HepG2 (cell line): Measurements from ENCODE around the gene C1QTNF9. TPM values are rescaled to one million over a fixed set of nuclear protein-coding genes. Genes with fewer than 3 reads are reported as not detected.

ENCODE experiments used
- ATAC-seq: fragments of 200-7000 bp; cut with Tn5 transposase; 3 replicates; pipeline ENCODE4 v1.9.1; 2020; ENCODE audit warnings: mild to moderate bottlenecking, moderate library complexity
- BruUV-seq: library from RNA; stranded (reverse); fragments of 400-500 nt; replicated peaks from 2 replicates; lab custom pipeline; 2021; lab: Mats Ljungman, UMichigan
- CTCF ChIA-PET: fragments of 300-600 bp; formaldehyde crosslinking; extraction: SDS; loops from one replicate; lab custom pipeline; 2021; ENCODE audit warnings: low total read pairs, inconsistent platforms, low intra/inter-chr PET ratio; lab: Yijun Ruan, JAX
- POLR2A ChIA-PET: fragments of 350-600 bp; sonication (Branson Sonifier 250); formaldehyde crosslinking; loops from one replicate; lab custom pipeline; 2020; ENCODE audit warnings: antibody characterized with exemption, inconsistent platforms; lab: Yijun Ruan, JAX
- DNase-seq: peaks from one replicate; pipeline ENCODE4 v3.0.0-alpha.2; 2015; ENCODE audit warnings: low spot score
- FAIRE-seq: peaks from 3 replicates; lab custom pipeline; 2011; peaks lifted over from hg19 to GRCh38; lab: Jason Lieb, UNC
- H2AFZ ChIP-seq: one replicate; pipeline ENCODE4 v1.6.1; 2011; ENCODE audit warnings: low read length, inconsistent platforms
- H3K27ac ChIP-seq: fragments of 300-600 bp; 3 replicates; pipeline ENCODE4 v1.8.0; 2011; ENCODE audit warnings: mixed run types, mild to moderate bottlenecking, mixed read lengths, low read length, inconsistent platforms; ENCODE audit not compliant: insufficient read depth; ENCODE audit errors: extremely low read length
- H3K27me3 ChIP-seq, 2 experiments: fragments of 200-600 bp in 1 of 2; 2 replicates in 1 of 2; 3 replicates in 1 of 2; pipeline versions ENCODE4 v1.6.0 to v1.8.0; 2011; ENCODE audit warnings: low read length in 2 of 2, mild to moderate bottlenecking in 2 of 2, moderate library complexity in 2 of 2, inconsistent platforms in 1 of 2; ENCODE audit not compliant: insufficient read depth in 2 of 2, control insufficient read depth in 1 of 2
- H3K36me3 ChIP-seq, 2 experiments: fragments of 200-600 bp in 1 of 2; replicated peaks in 1 of 2; 2 replicates in 1 of 2; 3 replicates in 1 of 2; pipeline versions ENCODE4 v1.5.1 to v1.8.0; 2011; ENCODE audit warnings: low read length in 2 of 2, inconsistent platforms in 1 of 2; ENCODE audit not compliant: insufficient read depth in 2 of 2, control insufficient read depth in 1 of 2
- H3K4me1 ChIP-seq: 2 replicates; pipeline ENCODE4 v1.5.1; 2012; ENCODE audit warnings: low read length, inconsistent platforms; ENCODE audit not compliant: insufficient read depth
- H3K4me2 ChIP-seq: 2 replicates; pipeline ENCODE4 v1.6.0; 2011; ENCODE audit warnings: low read depth, low read length, inconsistent platforms
- H3K4me3 ChIP-seq, 3 experiments: fragments of 200-600 bp in 1 of 3; sonication (generic), shearing (Covaris generic) in 1 of 3; replicated peaks in 1 of 3; 2 replicates each; pipeline ENCODE4 v1.5.1; 2011 to 2016; ENCODE audit warnings: low read length in 3 of 3, inconsistent platforms in 2 of 3, low read depth in 2 of 3, mild to moderate bottlenecking in 2 of 3, control low read depth in 1 of 3, mixed read lengths in 1 of 3; ENCODE audit not compliant: insufficient read depth in 1 of 3
- H3K79me2 ChIP-seq: one replicate; pipeline ENCODE4 v1.6.1; 2011; ENCODE audit warnings: low read length, inconsistent platforms; ENCODE audit not compliant: insufficient read depth
- H3K9ac ChIP-seq: 2 replicates; pipeline ENCODE4 v1.6.0; 2011; ENCODE audit warnings: mild to moderate bottlenecking, low read depth, low read length, inconsistent platforms; ENCODE audit not compliant: insufficient read depth
- H3K9me3 ChIP-seq: 2 replicates; pipeline ENCODE4 v1.5.1; 2012; ENCODE audit warnings: mild to moderate bottlenecking, low read length
- H4K20me1 ChIP-seq: 2 replicates; pipeline ENCODE4 v1.6.0; 2011; ENCODE audit warnings: inconsistent platforms, mild to moderate bottlenecking, low read length, moderate library complexity; ENCODE audit not compliant: insufficient read depth
- NAIF1 ChIP-seq: sonication (generic); formaldehyde crosslinking; IDR thresholded peaks from 2 replicates; pipeline ENCODE4 v1.5.0; 2020; ENCODE audit warnings: mild to moderate bottlenecking, missing genetic modification reagents, borderline replicate concordance
- SIN3A ChIP-seq: IDR thresholded peaks from 2 replicates; pipeline ENCODE4 v1.6.1; 2011; ENCODE audit warnings: low read depth, mild to moderate bottlenecking, control low read depth, low read length, borderline replicate concordance
- TBX2 ChIP-seq: sonication (generic); formaldehyde crosslinking; IDR thresholded peaks from 2 replicates; pipeline ENCODE4 v1.5.0; 2020; ENCODE audit warnings: missing genetic modification reagents, mild to moderate bottlenecking, borderline replicate concordance
- ZNF121 ChIP-seq: sonication (generic); formaldehyde crosslinking; IDR thresholded peaks from 2 replicates; pipeline ENCODE4 v1.5.0; 2020; ENCODE audit warnings: mild to moderate bottlenecking, missing genetic modification reagents
- ZNF747 ChIP-seq: sonication (generic); formaldehyde crosslinking; IDR thresholded peaks from 2 replicates; pipeline ENCODE4 v1.8.1; 2023; ENCODE audit warnings: missing genetic modification reagents, mild to moderate bottlenecking, borderline replicate concordance
- ZNF839 ChIP-seq: sonication (generic); formaldehyde crosslinking; IDR thresholded peaks from 2 replicates; pipeline ENCODE4 v1.4.0; 2020; ENCODE audit warnings: missing genetic modification reagents, mild to moderate bottlenecking, borderline replicate concordance
- WGBS: methylation state at CpG from one replicate; pipeline ENCODE4 v1.1.6; 2017; ENCODE audit warnings: low lambda C conversion rate; 5-methylcytosine and 5-hydroxymethylcytosine counted together
- in situ Hi-C: cut with HindIII; loops from 2 replicates; pipeline ENCODE4 v1.10.0; 2017; ENCODE audit warnings: low pct_unique_long_range_greater_than_20kb; ENCODE audit not compliant: extremely low pct_ligation_motif_present
- intact Hi-C: fragments of 100-400 bp; cut with micrococcal nuclease; formaldehyde crosslinking; loops from one replicate; pipeline ENCODE4 v1.10.0; 2022; ENCODE audit not compliant: unreplicated experiment
- polyA plus RNA-seq, 8 experiments: library from polyadenylated mRNA; depleted of rRNA in 3 of 8; stranded (reverse) in 7 of 8; unstranded in 1 of 8; fragments of >200 nt; fragmentation: Illumina TruSeq in 4 of 8; extraction: Trizol in 4 of 8; gene quantifications; 2 replicates each; pipeline versions ENCODE4 v1.2.1 to v1.2.3, GENCODE V29; 2011 to 2016; ENCODE audit warnings: low read depth in 4 of 8, missing spikeins in 1 of 8, mixed read lengths in 1 of 8; ENCODE audit not compliant: insufficient read depth in 1 of 8
- total RNA-seq, 5 experiments: library from RNA; depleted of rRNA; stranded (reverse); fragments of >200 nt; fragmentation: Illumina TruSeq; extraction: Trizol; gene quantifications; 2 replicates each; pipeline ENCODE4 v1.2.3, GENCODE V29; 2016; ENCODE audit warnings: low read depth in 1 of 5
- TF ChIP-seq, protein P1 (sequence below): sonication (generic); formaldehyde crosslinking; IDR thresholded peaks from 2 replicates; pipeline ENCODE4 v1.5.1; 2020; ENCODE audit warnings: missing genetic modification reagents, mild to moderate bottlenecking, borderline replicate concordance
- TF ChIP-seq, protein P2 (sequence below): sonication (generic); formaldehyde crosslinking; IDR thresholded peaks from one replicate; pipeline ENCODE4 v1.5.1; 2020; ENCODE audit warnings: mild to moderate bottlenecking, missing genetic modification reagents; ENCODE audit errors: not compliant biosample characterization

C1QTNF9 gene
- total and polyA plus RNA-seq, 2 of the 13 experiments (the other 11 are each of a cell fraction or from before 2014, with no cell fraction given) = not detected

DNA sequence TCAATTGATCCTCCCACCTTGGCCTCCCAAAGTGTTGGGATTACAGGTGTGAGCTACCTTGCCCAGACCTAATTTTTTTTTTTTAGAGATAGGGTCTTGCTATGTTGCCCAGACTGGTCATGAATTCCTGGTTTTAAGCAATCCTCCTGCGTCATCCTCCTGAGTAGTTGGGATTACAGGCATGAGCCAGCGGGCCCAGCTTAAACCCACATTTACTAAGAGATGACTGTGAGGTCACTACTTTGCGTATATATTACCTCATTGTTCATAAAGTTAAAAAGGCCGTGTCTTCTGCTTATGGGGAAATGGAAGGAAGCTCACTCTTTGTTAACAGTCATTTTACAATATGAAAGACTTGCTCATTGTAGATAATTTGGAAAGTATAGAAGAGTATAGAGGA is 39.6 kb upstream of the C1QTNF9 start:
- POLR2A ChIA-PET = no interaction called here
- Histone ChIP-seq H3K36me3 (peaks cover 3 to 6% of the 10 kb centered on the region in 2 experiments; a peak in 2 of 5 replicates), H3K4me2 (peak overlapping the region; percentile 88), H3K4me3 (no peak overlapping the region), H3K9me3 (no peaks in the 10 kb centered on the region), H2AFZ (no peak overlapping the region), H3K4me1 (peaks cover 35% of the 10 kb centered on the region), H4K20me1 (peaks cover 3% of the 10 kb centered on the region; the same call in 1 of the 2 replicates), H3K9ac (no peak overlapping the region), H3K79me2 (peaks cover 5% of the 10 kb centered on the region), H3K27me3 (no peaks in the 10 kb centered on the region), H3K27ac (peak overlapping the region; percentile 71)
- intact Hi-C loops (no loop called here), in situ Hi-C loops (no loop called here)
- DNase-seq (no peak), ATAC-seq (no peak), FAIRE-seq (no peak)
- no TSS peak for BruUV-seq
- CTCF ChIA-PET = no interaction called here
- TF ChIP-seq ZNF121 (CRISPR knock-in tag) = peak; percentile 80
- TF ChIP-seq, protein P1, sequence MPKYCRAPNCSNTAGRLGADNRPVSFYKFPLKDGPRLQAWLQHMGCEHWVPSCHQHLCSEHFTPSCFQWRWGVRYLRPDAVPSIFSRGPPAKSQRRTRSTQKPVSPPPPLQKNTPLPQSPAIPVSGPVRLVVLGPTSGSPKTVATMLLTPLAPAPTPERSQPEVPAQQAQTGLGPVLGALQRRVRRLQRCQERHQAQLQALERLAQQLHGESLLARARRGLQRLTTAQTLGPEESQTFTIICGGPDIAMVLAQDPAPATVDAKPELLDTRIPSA = no peak
- 93% methylated on average over 4 of the region's 4 CpGs for WGBS

DNA sequence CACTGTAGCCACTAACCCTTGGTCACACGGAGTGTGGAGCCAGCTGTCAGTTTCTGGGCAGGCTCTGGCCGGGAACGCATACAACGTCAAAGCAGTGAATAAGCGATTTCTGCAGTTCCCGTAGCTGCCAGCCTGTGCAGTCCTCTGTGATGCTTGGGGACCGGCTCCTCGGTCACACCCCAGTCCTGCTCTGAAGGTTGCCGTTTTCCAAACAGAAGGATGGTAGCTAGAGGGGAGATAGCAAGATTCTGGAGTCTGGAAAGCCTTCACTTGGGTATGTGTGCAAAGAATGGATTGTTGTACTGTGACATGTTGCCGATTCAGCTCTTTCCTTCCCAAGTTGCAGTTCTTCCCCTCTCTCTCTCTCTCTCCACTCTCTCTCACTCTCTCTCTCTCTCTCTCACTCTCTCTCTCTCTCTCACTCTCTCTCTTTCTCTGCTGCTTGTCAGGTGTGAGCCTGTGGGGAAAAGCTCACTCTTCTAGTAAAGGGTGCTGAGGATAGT is 38.7 kb upstream of the C1QTNF9 start:
- Histone ChIP-seq H3K79me2 (peaks cover 6% of the 10 kb centered on the region), H3K9ac (peak overlapping the region; percentile 55), H3K4me3 (peak overlapping the region; percentile 58 to 69 (median 61)), H2AFZ (no peak overlapping the region), H3K4me1 (peaks cover 34% of the 10 kb centered on the region), H3K4me2 (peak overlapping the region; percentile 88), H3K9me3 (no peaks in the 10 kb centered on the region), H3K36me3 (peaks cover 2 to 3% of the 10 kb centered on the region in 2 experiments; a peak in 1 of 5 replicates), H4K20me1 (peaks cover 3% of the 10 kb centered on the region; the same call in 1 of the 2 replicates), H3K27ac (peak overlapping the region; percentile 71), H3K27me3 (no peaks in the 10 kb centered on the region)
- in situ Hi-C loops = no loop called here
- ChIA-PET CTCF (no interaction called here), POLR2A (interaction anchor here (1.0 kb wide), 1 partner anchor 110 kb away, joined by 3 read pairs; the partner anchor contains the start of gene SPATA13)
- intact Hi-C loops = loop anchor here (1.0 kb wide), 1 partner anchor 7 kb away; no protein-coding TSS in a partner anchor
- WGBS = 1% methylated on average over 9 of the region's 10 CpGs
- FAIRE-seq = peak; percentile 85
- peak; percentile 82 for ATAC-seq
- peak; percentile 47 for DNase-seq
- no TSS peak for BruUV-seq
- TF ChIP-seq TBX2 (CRISPR knock-in tag) (0 out of 2 replicates have a peak, but pooled peaks have one; percentile 21), ZNF839 (CRISPR knock-in tag) (no peak), ZNF747 (CRISPR knock-in tag) (no peak), NAIF1 (CRISPR knock-in tag) (peak; percentile 73; the same call in 1 of the 2 replicates), SIN3A (no peak)
- TF ChIP-seq, protein P2, sequence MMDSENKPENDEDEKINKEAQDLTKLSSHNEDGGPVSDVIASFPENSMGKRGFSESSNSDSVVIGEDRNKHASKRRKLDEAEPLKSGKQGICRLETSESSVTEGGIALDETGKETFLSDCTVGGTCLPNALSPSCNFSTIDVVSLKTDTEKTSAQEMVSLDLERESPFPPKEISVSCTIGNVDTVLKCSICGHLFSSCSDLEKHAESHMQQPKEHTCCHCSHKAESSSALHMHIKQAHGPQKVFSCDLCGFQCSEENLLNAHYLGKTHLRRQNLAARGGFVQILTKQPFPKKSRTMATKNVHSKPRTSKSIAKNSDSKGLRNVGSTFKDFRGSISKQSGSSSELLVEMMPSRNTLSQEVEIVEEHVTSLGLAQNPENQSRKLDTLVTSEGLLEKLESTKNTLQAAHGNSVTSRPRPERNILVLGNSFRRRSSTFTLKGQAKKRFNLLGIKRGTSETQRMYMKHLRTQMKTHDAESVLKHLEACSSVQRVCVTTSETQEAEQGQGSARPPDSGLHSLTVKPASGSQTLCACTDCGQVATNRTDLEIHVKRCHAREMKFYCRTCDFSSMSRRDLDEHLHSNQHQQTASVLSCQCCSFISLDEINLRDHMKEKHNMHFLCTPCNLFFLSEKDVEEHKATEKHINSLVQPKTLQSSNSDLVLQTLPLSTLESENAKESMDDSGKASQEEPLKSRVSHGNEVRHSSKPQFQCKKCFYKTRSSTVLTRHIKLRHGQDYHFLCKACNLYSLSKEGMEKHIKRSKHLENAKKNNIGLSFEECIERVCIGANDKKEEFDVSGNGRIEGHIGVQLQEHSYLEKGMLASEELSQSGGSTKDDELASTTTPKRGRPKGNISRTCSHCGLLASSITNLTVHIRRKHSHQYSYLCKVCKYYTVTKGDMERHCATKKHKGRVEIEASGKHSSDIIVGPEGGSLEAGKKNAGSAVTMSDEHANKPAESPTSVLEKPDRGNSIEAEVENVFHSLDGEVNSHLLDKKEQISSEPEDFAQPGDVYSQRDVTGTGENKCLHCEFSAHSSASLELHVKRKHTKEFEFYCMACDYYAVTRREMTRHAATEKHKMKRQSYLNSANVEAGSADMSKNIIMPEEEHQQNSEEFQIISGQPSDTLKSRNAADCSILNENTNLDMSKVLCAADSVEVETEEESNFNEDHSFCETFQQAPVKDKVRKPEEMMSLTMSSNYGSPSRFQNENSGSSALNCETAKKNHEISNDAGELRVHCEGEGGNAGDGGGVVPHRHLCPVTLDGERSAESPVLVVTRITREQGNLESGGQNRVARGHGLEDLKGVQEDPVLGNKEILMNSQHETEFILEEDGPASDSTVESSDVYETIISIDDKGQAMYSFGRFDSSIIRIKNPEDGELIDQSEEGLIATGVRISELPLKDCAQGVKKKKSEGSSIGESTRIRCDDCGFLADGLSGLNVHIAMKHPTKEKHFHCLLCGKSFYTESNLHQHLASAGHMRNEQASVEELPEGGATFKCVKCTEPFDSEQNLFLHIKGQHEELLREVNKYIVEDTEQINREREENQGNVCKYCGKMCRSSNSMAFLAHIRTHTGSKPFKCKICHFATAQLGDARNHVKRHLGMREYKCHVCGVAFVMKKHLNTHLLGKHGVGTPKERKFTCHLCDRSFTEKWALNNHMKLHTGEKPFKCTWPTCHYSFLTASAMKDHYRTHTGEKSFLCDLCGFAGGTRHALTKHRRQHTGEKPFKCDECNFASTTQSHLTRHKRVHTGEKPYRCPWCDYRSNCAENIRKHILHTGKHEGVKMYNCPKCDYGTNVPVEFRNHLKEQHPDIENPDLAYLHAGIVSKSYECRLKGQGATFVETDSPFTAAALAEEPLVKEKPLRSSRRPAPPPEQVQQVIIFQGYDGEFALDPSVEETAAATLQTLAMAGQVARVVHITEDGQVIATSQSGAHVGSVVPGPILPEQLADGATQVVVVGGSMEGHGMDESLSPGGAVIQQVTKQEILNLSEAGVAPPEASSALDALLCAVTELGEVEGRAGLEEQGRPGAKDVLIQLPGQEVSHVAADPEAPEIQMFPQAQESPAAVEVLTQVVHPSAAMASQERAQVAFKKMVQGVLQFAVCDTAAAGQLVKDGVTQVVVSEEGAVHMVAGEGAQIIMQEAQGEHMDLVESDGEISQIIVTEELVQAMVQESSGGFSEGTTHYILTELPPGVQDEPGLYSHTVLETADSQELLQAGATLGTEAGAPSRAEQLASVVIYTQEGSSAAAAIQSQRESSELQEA = no peak
